ENCODE data around the gene UBR1.
A peak's percentile ranks its signal among the peaks of the same experiment; 100 is the strongest.

The UBR1 gene

DNA sequence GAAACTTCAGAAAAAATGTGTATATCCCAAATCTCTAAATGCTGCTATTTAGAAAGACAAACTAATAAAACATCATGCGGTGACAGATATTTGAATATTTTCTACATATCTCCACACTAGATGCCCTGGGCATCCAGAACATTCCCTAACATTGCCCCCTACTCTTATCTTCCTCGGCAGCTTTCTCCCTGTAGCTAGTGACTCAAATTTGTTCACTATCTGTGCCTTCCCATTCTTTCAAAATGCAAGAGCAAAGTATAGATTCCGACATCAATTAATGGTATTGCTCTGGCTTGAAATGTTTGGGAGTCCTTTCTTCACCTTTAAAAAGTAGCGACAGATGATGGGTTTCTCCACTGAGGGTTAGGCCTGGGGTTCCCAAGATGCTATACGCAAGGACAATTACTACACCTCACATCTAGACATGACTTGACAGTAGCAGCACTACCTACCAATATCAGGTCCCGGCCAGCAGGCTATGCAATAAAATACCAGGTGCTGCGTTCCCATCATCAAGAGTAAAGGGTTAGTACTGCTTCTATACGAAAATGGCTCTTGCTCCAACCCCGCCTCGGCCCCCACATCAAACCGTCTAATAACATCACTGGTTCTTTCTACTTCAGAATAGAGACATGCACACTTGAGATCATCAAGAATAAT, 631 bp downstream of the UBR1 start:
- Histone ChIP-seq H3K4me1 (ENCODE audit: low read depth, poor library complexity, severe bottlenecking) (peaks cover 19% of the 10 kb centered on the region), H4K20me1 (ENCODE audit: insufficient read depth) (no peaks in the 10 kb centered on the region), H3K27ac (peak overlapping the region; percentile 65), H3K36me3 (ENCODE audit: insufficient read depth) (no peaks in the 10 kb centered on the region), H2AFZ (ENCODE audit: low read depth) (peak overlapping the region; percentile 94), H3K4me3 (IDR thresholded peaks at IDR 0.05; ENCODE audit: insufficient read depth, low read depth, low read length) (no peak overlapping the region), H3K79me2 (ENCODE audit: insufficient read depth, low read depth) (peaks cover 20% of the 10 kb centered on the region), H3K9ac (peak overlapping the region; percentile 68; the same call in 1 of the 2 replicates), H3K27me3 (ENCODE audit: insufficient read depth, low read depth) (no peaks in the 10 kb centered on the region), H3K4me2 (peak overlapping the region; percentile 82)
- TF ChIP-seq, protein P1, sequence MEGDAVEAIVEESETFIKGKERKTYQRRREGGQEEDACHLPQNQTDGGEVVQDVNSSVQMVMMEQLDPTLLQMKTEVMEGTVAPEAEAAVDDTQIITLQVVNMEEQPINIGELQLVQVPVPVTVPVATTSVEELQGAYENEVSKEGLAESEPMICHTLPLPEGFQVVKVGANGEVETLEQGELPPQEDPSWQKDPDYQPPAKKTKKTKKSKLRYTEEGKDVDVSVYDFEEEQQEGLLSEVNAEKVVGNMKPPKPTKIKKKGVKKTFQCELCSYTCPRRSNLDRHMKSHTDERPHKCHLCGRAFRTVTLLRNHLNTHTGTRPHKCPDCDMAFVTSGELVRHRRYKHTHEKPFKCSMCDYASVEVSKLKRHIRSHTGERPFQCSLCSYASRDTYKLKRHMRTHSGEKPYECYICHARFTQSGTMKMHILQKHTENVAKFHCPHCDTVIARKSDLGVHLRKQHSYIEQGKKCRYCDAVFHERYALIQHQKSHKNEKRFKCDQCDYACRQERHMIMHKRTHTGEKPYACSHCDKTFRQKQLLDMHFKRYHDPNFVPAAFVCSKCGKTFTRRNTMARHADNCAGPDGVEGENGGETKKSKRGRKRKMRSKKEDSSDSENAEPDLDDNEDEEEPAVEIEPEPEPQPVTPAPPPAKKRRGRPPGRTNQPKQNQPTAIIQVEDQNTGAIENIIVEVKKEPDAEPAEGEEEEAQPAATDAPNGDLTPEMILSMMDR (conservative IDR thresholded peaks at IDR 0.05; ENCODE audit: low read depth, low read length), result no peak

DNA sequence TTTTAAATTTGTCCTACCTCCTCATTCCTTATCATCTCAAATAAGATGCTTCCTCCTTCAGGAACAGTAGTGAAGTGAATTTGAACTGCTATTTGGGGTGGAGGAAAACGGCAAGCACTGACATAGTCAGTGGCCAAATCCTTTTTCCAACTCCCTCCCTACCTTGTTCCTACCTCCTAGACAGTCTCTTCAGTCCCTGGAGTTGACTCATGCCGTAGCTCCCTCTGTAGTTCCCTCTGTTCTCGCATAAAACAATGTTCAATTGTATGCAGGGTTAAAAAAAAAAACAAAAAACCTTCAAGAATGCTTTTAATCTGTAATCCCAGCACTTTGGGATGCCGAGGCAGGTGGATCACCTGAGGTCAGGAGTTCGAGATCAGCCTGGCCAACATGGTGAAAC, 1.4 kb downstream of the UBR1 start:
- no peak overlapping the region for H3K9ac ChIP-seq
- H3K4me2 ChIP-seq, result peak overlapping the region; percentile 82; the same call in 1 of the 2 replicates
- H3K36me3 ChIP-seq (ENCODE audit: insufficient read depth), result no peaks in the 10 kb centered on the region
- no peak overlapping the region for H3K4me3 ChIP-seq (IDR thresholded peaks at IDR 0.05; ENCODE audit: insufficient read depth, low read depth, low read length)
- peaks cover 20% of the 10 kb centered on the region for H3K79me2 ChIP-seq (ENCODE audit: insufficient read depth, low read depth)
- no peak overlapping the region for H3K27ac ChIP-seq
- no peaks in the 10 kb centered on the region for H4K20me1 ChIP-seq (ENCODE audit: insufficient read depth)
- H3K4me1 ChIP-seq (ENCODE audit: low read depth, poor library complexity, severe bottlenecking), result peaks cover 19% of the 10 kb centered on the region
- no peak overlapping the region for H2AFZ ChIP-seq (ENCODE audit: low read depth)
- H3K27me3 ChIP-seq (ENCODE audit: insufficient read depth, low read depth), result no peaks in the 10 kb centered on the region
- TF ChIP-seq, protein P1 (conservative IDR thresholded peaks at IDR 0.05; ENCODE audit: low read depth, low read length), result no peak

DNA sequence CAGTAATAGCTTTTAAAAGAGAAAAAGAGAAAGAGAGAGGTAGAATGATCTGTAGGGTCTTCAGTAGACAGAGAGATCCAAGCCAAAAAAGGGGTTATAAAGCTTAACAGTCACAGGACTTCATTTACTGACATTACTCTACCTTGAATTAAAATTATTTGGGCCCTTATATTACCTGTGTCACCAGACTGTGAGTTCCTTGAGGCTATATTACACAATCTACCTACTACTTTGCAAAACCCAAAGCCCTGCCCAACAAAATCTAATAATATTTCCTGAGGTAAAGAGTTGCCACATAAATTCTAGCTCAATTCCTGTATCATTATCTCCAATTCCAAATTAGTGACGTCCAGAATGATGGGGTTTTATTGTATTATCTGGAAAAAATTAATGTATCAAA, 1.9 kb downstream of the UBR1 start:
- Histone ChIP-seq H3K79me2 (ENCODE audit: insufficient read depth, low read depth) (peaks cover 20% of the 10 kb centered on the region), H3K36me3 (ENCODE audit: insufficient read depth) (no peaks in the 10 kb centered on the region), H3K9ac (no peak overlapping the region), H2AFZ (ENCODE audit: low read depth) (no peak overlapping the region), H3K4me2 (no peak overlapping the region), H4K20me1 (ENCODE audit: insufficient read depth) (no peaks in the 10 kb centered on the region), H3K4me1 (ENCODE audit: low read depth, poor library complexity, severe bottlenecking) (peaks cover 19% of the 10 kb centered on the region), H3K27ac (no peak overlapping the region), H3K27me3 (ENCODE audit: insufficient read depth, low read depth) (no peaks in the 10 kb centered on the region), H3K4me3 (IDR thresholded peaks at IDR 0.05; ENCODE audit: insufficient read depth, low read depth, low read length) (no peak overlapping the region)
- TF ChIP-seq, protein P1 (conservative IDR thresholded peaks at IDR 0.05; ENCODE audit: low read depth, low read length), result no peak

DNA sequence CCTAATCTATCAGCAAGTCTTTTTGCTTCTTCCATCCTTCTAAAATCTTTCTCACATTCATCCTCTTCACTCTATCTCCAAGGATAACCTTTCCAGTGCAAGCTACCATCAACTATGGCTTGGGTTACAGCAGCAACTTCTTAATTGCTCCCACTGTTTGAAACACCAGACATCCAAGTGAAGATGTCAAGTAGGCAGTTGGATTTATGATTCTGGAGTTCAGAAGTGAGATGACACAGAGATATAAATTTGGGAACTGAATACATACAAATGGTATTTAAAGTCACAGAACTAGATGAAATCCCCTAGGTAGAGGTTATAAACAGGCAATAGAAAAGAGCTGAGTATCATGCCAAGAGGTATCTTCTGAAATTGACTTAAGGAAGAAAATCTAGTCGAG, 3.7 kb downstream of the UBR1 start:
- Histone ChIP-seq H3K79me2 (ENCODE audit: insufficient read depth, low read depth) (peaks cover 20% of the 10 kb centered on the region), H3K9ac (no peak overlapping the region), H4K20me1 (ENCODE audit: insufficient read depth) (no peaks in the 10 kb centered on the region), H3K4me3 (IDR thresholded peaks at IDR 0.05; ENCODE audit: insufficient read depth, low read depth, low read length) (no peak overlapping the region), H3K36me3 (ENCODE audit: insufficient read depth) (no peaks in the 10 kb centered on the region), H3K27ac (no peak overlapping the region), H2AFZ (ENCODE audit: low read depth) (no peak overlapping the region), H3K27me3 (ENCODE audit: insufficient read depth, low read depth) (no peaks in the 10 kb centered on the region), H3K4me1 (ENCODE audit: low read depth, poor library complexity, severe bottlenecking) (peaks cover 19% of the 10 kb centered on the region), H3K4me2 (no peak overlapping the region)
- TF ChIP-seq, protein P1 (conservative IDR thresholded peaks at IDR 0.05; ENCODE audit: low read depth, low read length), result no peak

All from KMS-11 (cell line).